Stimulated activated CD8-positive, alpha-beta memory T cell treated with anti-CD3 and anti-CD28 coated beads, Interleukin-7, amount 100 ng/mL, for 24 hours (primary cell): ENCODE data around the gene EPS8.

Source experiments
- DNase-seq: peaks from one replicate; pipeline ENCODE4 v3.0.0-alpha.2; 2020; ENCODE audit warnings: low read depth

Gene EPS8

DNA sequence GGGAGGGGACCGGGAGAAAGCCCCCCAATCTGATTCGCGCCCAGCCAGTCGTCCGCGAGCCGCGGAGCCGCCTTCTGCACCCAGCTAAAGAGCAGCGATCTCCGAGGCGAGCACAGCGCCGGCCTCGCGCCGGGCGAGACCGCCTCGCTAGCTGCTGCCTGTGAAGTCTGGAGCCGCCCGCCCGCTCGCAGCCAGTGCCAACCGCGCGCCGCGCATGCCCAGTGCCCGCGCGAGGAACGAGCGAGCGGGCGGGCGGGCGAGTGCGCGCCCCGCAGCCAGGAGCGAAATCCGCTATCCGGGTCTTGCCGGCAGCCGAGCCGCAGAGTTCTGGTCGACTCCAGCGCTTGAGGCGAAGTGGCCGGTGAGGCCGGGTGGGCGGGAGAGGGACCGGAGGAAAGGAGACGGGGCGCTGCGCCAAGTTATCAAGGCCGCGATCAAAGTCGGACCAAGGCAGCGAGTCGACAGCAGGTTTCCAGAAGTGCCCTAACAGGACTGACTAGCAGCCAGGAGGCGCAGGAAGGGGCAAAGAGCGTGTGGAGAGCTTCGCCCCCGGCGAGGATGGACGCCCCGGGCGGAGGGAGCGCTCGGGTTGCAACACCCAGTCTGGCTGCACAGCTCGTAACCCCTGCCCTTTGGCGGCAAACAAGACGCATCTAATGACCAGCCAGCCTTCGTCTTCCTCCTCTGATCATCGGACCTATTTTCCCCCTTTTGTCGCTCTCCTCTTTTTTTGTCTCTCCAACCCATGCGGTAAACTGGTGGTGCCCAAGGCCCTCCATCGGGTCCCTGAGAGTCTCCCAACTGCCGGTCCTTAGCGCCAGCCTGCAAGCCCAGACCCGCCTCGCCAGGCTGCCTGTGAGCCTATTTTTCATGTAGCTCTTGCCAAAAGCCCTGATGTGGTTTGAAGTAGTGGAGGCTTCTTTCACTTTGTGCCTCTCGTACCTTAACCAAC is at the start of gene EPS8:
Gene EPS8 (minus strand): TSS at position 169 of the 952 bp plus-strand sequence. CDS start 106,437 bp downstream, outside the sequence.
- DNase-seq, result peak; percentile 65

DNA sequence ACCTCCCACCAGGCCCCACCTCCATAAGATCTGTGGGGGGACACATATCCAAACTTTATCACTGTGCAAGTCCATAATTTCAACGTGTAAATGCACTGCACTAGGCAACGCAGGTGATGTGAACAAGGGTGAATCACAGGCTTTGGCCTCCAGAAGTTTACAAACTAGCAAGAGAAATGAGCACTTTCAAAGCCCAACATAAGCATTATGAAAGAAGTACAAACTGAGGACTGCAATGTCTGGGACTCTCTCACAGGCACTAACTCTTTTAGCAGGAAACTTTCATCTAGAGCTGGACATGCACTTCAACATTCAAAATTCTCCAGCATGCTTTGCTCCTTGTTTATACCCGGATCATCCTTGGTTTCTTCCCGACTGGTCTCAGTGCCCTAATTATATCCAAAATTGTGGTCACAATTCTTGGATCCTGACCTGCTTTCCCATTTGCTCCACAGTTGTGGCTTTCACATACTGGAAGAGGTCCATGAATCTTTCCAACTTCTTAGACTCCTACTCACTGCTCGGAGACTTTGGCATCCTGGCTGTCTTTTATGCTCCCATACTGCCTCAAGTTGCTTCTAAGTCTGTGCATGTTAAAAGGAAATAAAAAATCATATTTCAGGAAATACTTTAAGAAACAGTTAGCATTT is 48.1 kb upstream of the EPS8 start:
- DNase-seq, result no peak

DNA sequence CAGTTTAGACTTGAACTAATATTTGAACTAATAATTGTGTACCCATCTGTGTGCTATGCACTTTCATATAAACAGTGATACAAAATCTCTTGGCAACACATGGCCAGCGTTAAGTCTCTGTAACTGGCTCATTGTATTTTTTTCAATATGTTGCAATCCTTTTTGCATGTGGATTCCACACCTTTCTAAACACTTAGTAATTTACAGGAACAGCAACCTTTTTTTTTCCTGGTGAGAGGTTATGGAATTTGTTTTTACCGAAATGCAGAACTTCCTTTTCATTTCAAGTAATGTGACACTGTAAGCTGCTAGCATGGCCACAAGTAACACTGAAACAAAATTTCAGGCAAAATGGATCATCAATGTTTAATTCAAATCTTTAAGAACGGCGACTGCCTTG is 45.4 kb upstream of the EPS8 start:
- no peak for DNase-seq

DNA sequence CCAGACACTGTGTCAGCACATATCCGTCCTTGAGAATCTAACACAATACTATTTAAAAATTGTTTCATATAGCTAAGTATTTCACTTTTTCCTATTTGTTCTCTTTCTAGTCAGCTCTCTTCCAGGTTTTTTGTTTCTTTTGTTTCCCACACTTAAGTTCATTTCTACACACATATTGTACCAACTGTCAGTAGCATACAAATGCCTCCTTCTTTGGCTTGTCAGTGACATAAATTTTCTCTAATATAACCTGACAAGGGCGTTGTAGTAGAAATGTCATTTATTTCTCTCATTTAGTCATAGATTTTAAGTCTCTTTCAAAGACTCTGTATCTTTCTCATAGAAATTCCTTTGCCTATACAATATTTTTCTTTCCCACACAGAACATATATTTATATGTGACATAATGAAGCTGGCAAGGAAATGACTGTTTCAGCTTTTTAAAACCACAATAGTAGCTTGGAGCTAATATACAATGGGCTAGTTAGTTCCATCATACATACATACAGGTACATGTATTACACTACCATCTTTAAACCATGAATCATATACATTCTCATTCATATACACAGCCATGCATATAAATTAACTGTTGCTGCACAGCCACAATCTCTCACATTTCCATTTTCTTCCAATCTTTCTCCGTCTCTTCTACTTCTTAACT is 42.3 kb upstream of the EPS8 start:
- DNase-seq, result no peak

DNA sequence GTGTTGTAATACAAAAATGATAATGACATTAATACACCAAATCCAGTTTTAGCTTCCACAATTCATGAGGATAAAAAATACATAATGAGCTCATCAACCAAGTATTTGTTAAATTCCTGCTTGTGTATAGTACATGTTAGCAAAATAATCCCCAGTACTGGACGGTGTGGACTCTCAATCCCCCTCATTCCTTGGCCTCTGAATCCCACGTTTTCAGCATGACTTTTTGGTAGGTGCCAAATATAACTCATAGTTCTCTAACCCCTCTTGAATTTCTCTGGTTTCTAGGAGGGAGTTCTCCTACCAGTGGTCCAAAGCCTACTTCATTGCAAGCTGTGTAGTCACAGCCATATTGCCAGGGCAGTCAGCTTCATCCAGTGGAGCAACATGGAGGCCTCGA is 41.4 kb upstream of the EPS8 start:
- DNase-seq, result no peak

DNA sequence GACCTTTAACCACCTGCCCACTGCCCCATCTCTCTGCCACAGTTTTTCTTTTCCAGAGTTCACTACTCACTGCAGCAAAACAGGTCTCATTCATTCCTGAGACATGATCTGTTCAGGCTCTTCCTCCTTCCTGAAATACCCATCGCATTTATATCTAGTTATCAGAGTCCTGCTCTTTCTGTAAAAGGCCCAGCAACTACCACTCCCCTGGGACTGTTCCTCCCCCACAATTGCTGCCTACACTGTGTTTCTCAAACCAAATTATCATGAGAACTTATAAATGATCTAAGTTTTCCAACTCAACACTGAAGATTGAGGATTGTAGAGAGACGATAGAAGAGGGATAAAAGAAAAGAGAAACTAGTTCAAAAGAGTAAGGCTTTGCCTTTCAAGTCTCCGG is 40.8 kb upstream of the EPS8 start:
- no peak for DNase-seq

DNA sequence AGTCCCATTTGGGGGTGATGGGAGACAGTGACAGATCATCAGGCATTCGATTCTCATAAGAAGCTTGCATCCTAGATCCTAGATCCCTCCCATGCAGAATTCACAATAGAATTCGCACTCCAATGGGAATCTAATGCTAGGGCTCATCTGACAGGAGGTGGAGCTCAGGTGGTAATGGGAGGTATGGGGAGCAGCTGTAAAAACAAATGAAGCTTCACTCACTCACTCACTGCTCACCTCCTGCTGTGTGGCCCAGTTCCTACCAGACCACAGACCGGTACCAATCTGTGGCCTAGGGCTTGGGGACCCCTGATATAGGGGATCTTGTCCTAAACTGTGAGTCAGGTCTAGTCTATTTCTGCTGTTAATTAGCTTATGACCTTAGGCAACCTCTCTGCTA is 40.1 kb upstream of the EPS8 start:
- no peak for DNase-seq

DNA sequence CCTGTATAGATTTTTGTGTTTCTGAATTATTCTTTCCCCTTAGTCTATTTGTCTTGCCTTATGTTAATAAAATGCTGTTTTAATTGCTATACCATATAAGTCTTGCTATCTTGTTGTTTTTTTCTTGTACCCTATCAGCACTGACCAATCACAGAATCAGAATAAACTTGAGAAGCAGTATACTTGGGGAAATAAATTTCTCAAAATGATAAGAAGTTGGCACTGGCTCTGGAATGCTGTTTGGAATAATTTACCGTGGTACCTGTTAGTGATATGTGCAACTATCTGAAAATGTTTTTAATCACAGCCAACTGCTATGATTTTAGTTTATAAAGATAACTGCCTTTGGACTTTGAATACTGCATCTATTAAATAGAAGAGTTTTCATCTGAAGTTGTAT is 37.9 kb upstream of the EPS8 start:
- no peak for DNase-seq

DNA sequence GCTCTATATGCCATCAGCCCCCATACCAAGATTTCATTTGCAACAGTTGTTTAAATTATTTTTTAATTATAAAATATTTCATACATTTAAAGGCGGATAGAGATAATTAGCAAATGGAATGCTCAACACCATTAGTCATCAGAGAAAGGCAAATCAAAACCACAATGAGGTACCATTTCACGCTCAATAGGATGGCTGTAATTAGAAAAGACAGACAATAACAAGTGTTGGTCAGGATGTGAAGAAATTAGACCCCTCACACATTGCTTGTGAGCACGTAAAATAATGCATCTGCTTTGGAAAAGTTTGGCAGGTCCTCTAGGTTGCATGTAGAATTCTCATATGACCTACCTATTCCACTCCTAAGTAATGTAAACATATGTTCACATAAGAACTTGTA is 35.3 kb upstream of the EPS8 start:
- DNase-seq, result no peak

DNA sequence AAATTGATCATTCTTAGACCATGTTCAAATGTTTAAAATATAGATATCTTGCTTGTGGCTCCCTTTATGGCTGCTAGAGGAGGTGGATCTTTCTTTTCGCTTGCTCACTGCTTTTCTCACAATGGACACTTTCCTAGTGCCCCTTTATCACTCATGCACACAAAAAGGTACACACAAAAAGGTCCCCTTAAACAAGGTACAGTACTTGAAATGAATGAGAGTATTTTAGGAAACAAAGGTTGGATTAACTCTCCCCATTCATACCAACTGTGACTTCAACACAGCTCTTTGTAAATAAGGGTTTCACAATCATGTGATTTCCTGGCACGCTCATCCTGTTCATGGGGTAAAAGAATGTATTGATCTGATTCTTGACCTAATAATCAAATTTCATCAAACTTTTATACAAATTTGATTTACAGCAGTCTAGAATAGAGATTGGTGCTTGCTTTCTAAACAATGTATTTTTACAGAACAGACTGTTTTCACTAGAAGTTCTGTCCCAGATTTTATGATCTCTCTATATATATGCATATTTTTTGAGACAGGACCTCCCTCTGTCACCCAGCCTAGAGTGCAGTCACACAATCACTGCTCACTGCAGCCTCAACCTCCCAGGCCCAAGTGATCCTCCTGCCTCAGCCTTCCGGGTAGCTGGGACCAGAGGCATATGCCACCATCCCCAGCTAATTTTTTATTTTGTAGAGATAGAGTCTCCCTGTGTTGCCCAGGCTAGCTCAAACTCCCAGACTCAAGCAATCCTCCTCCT is 34.4 kb upstream of the EPS8 start:
- DNase-seq, result no peak

DNA sequence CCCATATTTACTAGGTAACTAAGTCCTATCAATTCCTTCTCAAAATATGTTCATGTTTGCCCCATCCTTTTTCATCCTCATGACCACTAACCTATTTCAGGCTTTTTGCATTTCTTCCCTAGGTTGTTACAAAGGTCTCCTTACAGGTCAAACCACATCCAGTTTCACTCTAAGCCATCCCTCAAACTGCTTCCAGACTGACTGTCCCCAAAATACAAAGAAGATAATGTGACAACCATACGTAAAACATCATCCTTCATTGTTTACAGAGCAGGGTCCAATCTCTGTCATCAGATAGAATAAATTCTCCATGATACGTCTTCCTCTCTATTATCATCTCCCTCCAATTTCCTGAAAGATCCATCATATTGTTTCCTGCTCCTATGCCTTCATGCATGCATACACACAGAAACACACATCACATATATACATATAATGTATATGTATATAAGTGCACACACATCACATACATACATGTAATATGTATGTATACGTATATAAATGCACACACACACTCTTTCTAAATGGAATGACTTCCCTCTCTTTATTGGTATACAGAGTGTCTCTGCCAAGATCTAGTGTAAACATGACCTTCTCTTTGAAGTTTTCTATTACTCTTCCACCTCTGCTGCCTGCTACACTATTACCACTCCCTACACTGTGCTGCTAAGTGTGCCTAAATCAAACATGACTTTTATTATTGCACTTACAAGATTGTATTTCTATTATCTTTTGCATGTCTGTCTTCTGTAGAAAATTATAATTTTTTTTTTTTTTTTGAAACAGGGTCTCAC is 30.7 kb upstream of the EPS8 start:
- DNase-seq, result no peak

DNA sequence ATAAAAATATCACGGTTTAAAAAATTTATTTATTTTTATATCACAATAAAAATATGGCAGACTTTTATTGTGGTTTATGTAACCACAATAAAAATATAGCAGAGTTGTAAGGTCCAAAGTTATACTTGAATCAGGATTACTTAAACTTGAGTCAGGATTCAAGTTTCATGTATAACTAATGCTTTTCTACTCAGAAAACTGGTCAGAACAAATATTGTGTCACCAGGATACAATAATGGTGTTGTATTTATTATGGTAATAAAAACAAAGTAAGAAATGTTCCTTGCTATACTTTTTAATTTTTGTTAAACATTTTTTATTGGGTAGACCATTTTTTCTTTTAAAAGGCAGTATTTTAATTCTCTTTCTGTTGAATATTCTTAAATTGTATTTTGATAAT is 29.2 kb upstream of the EPS8 start:
- no peak for DNase-seq

DNA sequence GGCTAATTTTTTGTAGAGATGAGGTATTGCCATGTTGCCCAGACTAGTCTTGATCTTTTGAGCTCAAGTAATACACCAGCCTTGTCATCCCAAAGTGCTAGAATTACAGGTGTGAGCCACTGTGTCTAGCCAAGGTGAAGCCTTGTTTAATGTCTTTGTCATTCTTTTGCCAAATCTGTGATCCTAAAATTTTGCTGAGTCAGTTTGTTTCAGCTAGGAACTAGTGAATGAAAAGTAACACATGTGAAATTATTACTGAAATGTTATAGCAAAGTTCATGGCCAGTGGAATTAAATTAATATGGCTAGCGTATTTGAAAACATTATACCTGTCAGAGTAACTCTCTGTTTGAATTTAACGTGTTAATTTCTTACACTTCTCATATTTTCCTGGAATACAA is 26.5 kb upstream of the EPS8 start:
- DNase-seq, result no peak

DNA sequence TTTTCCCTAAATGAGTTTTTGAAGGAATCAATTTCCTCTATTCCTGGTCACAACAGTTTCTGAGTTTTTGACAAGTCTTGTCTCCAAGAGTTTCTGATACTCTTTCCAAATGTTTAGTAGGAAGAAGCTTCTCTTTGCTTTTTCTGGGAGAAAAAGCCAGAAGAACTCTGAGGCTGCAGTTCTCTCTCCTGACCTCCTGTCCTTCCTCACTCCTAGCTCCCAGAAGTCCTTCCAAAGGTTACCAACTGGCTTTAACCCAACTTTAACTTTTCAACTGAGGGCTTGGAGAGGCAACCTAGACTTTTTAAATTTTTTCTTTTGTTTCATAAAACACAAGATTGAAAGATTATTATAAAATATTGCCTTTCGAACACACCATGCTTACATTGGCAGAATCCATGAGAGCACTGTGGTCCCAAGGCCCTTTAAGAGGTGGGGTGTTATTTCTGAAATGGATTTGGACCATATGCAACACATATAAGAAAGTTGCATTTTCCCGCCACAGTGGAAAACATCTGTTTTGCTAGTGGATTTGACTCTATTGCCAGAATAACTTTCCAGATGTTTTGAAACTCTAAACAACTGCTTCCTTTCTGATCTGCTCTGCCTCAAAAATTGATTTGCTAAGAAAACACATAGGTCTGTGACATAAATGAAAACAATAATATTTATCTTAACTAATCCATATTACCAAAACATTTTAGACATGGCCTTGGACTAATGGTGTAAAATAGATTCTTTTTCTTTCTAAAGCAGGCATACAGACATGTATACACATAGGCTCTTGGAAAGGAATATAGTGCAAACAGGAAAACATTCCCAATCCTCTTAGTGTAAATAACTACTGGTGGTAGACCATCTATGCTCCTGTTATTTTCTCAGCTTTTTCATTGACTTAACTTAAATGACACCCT is 22.3 kb upstream of the EPS8 start:
- DNase-seq, result no peak

DNA sequence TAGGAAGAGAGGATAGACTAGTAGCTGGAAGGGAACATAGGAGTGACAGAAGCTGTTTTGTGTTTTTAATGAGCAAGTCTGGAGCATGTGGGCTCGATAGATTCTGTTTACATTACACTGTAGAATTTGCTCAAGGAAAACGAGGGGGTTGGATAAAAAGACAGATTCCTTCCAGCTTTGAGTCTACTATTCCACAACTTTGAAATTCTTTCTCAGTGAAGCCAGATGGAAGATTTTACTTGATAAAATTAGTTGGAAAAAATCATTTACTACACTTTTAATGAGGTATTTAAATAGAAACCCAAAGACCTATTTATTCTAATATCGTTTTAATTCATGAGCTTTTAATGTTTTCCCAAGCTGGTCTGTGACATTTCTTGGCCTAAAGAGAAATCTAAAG is 19.5 kb upstream of the EPS8 start:
- no peak for DNase-seq

DNA sequence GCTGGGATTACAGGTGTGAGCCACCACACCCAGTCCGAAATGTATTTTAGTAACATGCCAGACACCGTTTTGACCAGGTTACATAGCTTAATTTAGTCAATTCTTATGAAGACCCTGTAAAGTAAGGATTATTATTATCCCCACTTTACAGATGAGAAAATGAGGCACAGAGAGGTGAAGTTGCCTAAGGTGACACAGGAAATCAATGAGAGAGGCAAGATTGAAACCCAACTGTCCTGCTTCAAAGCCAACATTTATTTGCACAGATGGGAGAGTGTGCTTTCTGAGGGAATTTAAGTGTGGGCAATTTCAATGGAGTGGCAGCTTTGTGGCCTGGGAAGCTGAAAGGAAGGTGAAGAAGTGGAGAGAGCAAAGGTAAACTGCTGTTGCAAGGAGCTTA is 19.1 kb upstream of the EPS8 start:
- DNase-seq, result no peak

DNA sequence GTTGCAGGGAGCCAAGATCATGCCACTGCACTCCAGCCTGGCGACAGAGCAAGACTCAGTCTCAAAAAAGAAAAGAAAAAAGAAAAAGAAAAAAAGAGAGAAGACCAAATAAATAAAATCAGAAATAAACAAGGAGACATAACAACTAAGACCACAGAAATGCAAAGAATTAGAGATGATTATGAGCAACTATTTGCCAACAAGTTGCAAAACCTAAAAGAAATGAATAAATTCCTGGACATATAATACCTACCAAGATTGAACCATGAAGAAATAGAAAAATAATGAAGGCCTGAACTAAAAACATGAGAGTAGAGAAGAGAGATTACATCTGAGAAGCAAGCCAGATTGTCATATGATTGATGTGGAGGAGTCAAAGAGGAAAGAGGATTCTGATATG is 17.6 kb upstream of the EPS8 start:
- no peak for DNase-seq

DNA sequence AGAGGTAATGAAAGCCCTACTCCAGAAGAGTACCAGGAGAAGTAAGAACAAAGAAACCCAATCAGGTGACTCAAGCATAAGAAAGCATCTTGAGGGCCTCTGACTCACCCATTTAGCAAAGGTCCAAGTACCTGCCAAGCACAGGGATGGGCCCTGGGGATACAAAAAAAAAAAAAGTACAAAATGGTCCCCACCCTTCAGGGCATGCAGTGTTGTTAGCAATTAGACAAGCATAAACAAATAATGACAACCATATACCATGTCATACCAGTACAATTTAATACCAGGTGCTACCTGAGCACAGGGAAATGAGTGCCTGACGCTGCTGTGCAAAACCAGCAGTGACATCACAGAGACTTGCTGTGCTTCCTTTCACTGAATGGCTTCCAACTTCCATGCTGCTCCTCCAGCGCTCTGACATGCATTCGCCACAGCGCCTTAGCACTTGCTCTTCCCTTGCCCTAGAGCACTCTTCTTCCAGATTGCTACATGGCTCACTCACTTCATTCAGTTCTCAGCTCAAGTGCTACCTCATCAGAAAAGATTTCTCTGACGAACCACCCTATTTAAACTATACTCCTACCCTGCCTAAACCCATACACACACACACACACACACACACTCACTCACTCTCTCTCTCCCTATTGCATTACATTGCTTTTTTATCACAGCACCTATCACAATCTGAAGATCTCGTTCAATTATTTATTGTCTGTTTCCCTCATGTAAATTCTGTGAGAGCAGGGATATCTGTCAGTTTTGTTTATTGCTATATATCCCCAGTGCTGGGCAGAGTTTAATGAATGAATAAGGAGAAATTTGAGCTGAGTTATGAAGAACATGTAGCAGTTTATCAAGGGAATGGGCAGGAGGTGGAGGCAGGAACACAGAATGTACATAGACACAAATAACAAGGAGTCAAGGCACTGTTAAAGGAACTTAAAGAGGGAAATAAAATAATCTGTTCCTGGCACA is 12.9 kb upstream of the EPS8 start:
- DNase-seq, result no peak

DNA sequence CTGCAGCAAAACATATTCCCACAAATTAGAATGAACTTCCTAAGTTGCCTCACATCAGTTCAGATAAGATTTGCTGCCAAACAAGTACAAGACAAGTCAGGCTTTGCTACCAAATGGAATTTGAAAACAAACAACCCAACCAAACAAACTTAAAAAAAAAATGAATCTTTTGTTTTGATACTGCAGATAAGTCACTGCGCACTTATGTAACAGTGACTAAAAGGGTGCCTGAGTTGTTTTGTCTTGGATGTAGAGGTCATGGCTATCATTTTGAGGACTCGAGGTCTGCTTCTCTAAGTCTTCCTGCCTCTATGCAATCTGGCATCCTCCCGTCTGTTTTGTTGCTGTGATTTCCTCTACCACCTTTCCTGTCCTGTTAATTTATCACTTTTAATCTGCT is 11.1 kb upstream of the EPS8 start:
- no peak for DNase-seq
